ENCODE data around the gene E2F1.

The E2F1 gene

GRCh38 chr20:33721391-33722140 is 35.4 kb upstream of the E2F1 start:
- no peak for DNase-seq (ENCODE audit: low read depth, low spot score)
- no peak for TF ChIP-seq CTCF (IDR thresholded peaks at IDR 0.05; ENCODE audit: insufficient read depth, low read length, missing control alignments)
- POLR2A ChIA-PET = no interaction called here
- no peak overlapping the region for H3K4me3 ChIP-seq (ENCODE audit: low read depth, low read length)
- CTCF ChIA-PET = interaction anchor here (1.6 kb wide), 1 partner anchor 53 kb away, joined by 5 read pairs; no protein-coding TSS in a partner anchor

- no peak for TF ChIP-seq CTCF (IDR thresholded peaks at IDR 0.05; ENCODE audit: insufficient read depth, low read length, missing control alignments)
- ChIA-PET POLR2A (interaction anchor here (0.8 to 1.7 kb wide), 4 partner anchors 9 to 51 kb away, joined by 3 to 7 read pairs (median 3); no protein-coding TSS in a partner anchor), CTCF (interaction anchor here (0.7 to 1.6 kb wide), 6 partner anchors 10 to 52 kb away, joined by 3 to 6 read pairs (median 3); partner anchors contain the start of gene ZNF341)
- H3K4me3 ChIP-seq (ENCODE audit: low read depth, low read length) = peak within 1 kb of the TSS; percentile 97
- DNase-seq (ENCODE audit: low read depth, low spot score) = peak; percentile 92
Observed at GRCh38 chr20:33719989-33720709, 34.0 kb upstream of the E2F1 start, which contains the start of gene PXMP4. TSS of gene PXMP4 (minus strand) at chr20:33720310. CDS start at chr20:33720207, 103 bp downstream.

GRCh38 chr20:33719277-33719988 is 33.2 kb upstream of the E2F1 start:
- ChIA-PET CTCF (interaction anchor here (1.0 to 1.6 kb wide), 4 partner anchors 11 to 51 kb away, joined by 3 to 6 read pairs (median 4); partner anchors contain the start of gene ZNF341), POLR2A (interaction anchor here (0.8 to 1.7 kb wide), 4 partner anchors 9 to 50 kb away, joined by 3 to 7 read pairs (median 3); no protein-coding TSS in a partner anchor)
- DNase-seq (ENCODE audit: low read depth, low spot score) = no peak
- TF ChIP-seq CTCF (IDR thresholded peaks at IDR 0.05; ENCODE audit: insufficient read depth, low read length, missing control alignments) = no peak
- H3K4me3 ChIP-seq (ENCODE audit: low read depth, low read length) = peak overlapping the region; percentile 97

GRCh38 chr20:33716498-33716897 is 30.3 kb upstream of the E2F1 start:
- DNase-seq (ENCODE audit: low read depth, low spot score) = no peak
- no peak overlapping the region for H3K4me3 ChIP-seq (ENCODE audit: low read depth, low read length)
- CTCF ChIA-PET = no interaction called here
- POLR2A ChIA-PET = no interaction called here
- TF ChIP-seq CTCF (IDR thresholded peaks at IDR 0.05; ENCODE audit: insufficient read depth, low read length, missing control alignments) = no peak

GRCh38 chr20:33713865-33714367 is 27.7 kb upstream of the E2F1 start:
- CTCF ChIA-PET = interaction anchor here (1.0 to 1.2 kb wide), 2 partner anchors 16 to 47 kb away, joined by 3 read pairs; partner anchors contain the start of gene ACTL10
- TF ChIP-seq CTCF (IDR thresholded peaks at IDR 0.05; ENCODE audit: insufficient read depth, low read length, missing control alignments) = no peak
- POLR2A ChIA-PET = no interaction called here
- no peak overlapping the region for H3K4me3 ChIP-seq (ENCODE audit: low read depth, low read length)
- DNase-seq (ENCODE audit: low read depth, low spot score) = no peak
